ENCODE measurements around the gene RAB4B. TPM values are rescaled to one million over a fixed set of nuclear protein-coding genes. Genes with fewer than 3 reads are reported as not detected.

RAB4B gene
- total and polyA plus RNA-seq, 2 of the 13 experiments (the other 11 are each of a cell fraction or from before 2014, with no cell fraction given), result 3.3 to 5.4 TPM

DNA sequence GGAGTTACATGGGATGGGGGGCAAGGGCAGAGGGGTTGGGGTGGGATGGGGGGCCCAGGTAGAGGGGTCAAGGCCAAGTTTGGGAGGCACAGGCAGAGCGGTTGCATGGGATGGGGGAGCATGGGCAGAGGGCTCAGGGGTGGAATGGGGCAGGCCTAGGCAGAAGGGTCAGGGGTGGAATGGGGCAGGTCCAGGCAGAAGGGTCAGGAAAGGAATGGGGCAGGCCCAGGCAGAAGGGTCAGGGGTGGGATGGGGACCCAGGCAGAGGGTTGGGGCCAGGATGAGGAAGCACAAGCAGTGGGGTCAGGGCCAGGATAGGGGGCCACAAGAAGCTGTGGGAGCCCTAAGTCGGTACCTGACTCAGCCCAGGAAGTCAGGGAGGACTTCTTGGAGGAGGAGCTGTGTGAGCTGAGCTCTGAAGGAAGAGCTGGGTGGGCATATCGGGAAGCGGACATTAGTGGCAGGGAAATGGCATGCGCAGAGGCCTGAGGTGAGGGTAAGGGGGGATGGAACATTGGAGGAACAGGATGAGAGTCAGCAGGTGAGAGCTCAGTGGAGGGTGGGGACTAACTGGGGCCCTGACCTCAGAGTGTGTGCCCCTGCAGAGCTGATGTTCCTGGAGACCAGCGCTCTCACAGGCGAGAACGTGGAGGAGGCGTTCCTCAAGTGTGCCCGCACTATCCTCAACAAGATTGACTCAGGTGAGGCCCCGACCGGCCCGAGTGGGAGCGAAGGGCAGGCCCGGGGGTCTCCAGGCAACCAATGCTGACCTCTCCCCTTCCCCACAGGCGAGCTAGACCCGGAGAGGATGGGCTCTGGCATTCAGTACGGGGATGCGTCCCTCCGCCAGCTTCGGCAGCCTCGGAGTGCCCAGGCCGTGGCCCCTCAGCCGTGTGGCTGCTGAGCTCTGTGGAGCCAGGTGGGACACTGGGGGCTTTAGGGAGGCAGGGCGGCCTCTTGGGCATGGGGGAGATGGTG is 8.3 kb downstream of the RAB4B start:
- no peaks in the 10 kb centered on the region for H3K79me2 ChIP-seq (ENCODE audit: insufficient read depth, low read length)
- H3K27me3 ChIP-seq (ENCODE audit: control insufficient read depth in 1 of 2, insufficient read depth in 2 of 2, low read length in 2 of 2), result no peaks in the 10 kb centered on the region
- no peak overlapping the region for H3K9ac ChIP-seq (ENCODE audit: insufficient read depth, low read depth, low read length)
- DNase-seq (ENCODE audit: low spot score) (no peak), FAIRE-seq (no peak), ATAC-seq (peak; percentile 31)
- H4K20me1 ChIP-seq (ENCODE audit: insufficient read depth, low read length), result no peaks in the 10 kb centered on the region
- CTCF ChIA-PET (ENCODE audit: low intra/inter-chr PET ratio, low total read pairs), result no interaction called here
- H3K4me2 ChIP-seq (ENCODE audit: low read depth, low read length), result no peak overlapping the region
- WGBS (ENCODE audit: low lambda C conversion rate), result 67% methylated on average over 14 of the region's 25 CpGs
- H3K36me3 ChIP-seq (replicated peaks in 1 of 2; ENCODE audit: control insufficient read depth in 1 of 2, insufficient read depth in 2 of 2, low read length in 2 of 2), result no peaks in the 10 kb centered on the region
- POLR2A ChIA-PET, result interaction anchor here (0.6 to 1.6 kb wide), 5 partner anchors 8 to 36 kb away, joined by 3 to 7 read pairs (median 5); partner anchors contain the start of genes ACTMAP, RAB4B and SNRPA
- intact Hi-C loops (cut with micrococcal nuclease; ENCODE audit: unreplicated experiment) (no loop called here), in situ Hi-C loops (cut with HindIII; ENCODE audit: extremely low pct_ligation_motif_present, low pct_unique_long_range_greater_than_20kb) (no loop called here)
- H3K4me3 ChIP-seq (replicated peaks in 1 of 3; ENCODE audit: insufficient read depth in 1 of 3, low read depth in 2 of 3, low read length in 3 of 3), result no peak overlapping the region
- H2AFZ ChIP-seq (ENCODE audit: low read length), result no peak overlapping the region
- no peaks in the 10 kb centered on the region for H3K9me3 ChIP-seq (ENCODE audit: low read length)
- peaks cover 31% of the 10 kb centered on the region for H3K4me1 ChIP-seq (ENCODE audit: insufficient read depth, low read length)
- H3K27ac ChIP-seq (ENCODE audit: extremely low read length, insufficient read depth, low read length), result no peak overlapping the region
- BruUV-seq (replicated peaks), result no TSS peak
- TF ChIP-seq RBFOX2 (IDR thresholded peaks at IDR 0.05; ENCODE audit: low read depth, low read length) (no peak), TBP (CRISPR knock-in tag; IDR thresholded peaks at IDR 0.05) (no peak), ZNF326 (CRISPR knock-in tag; IDR thresholded peaks at IDR 0.05; ENCODE audit: borderline replicate concordance) (no peak), ZBTB20 (CRISPR knock-in tag; IDR thresholded peaks at IDR 0.05; ENCODE audit: borderline replicate concordance, low read depth) (no peak)

DNA sequence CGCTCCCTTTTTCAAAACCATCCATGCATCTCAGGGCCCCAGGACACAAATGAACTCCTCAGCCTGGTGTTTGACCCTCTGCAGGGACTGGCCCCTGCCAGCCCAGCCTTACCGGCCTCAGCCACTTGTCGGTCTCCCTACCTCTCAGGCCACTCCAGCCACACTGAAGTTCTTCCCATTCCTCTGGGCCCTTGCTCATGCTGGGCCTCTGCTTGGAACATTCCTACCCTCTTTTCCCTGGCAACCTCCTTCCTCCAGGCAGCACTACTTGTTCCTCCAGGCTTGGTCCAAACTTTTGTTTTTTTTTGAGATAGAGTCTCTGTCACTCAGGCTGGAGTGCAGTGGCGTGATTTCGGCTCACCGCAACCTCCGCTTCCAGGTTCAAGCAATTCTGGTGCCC is 13.3 kb downstream of the RAB4B start:
- CTCF ChIA-PET (ENCODE audit: low intra/inter-chr PET ratio, low total read pairs), result no interaction called here
- H3K4me3 ChIP-seq (replicated peaks in 1 of 3; ENCODE audit: insufficient read depth in 1 of 3, low read depth in 2 of 3, low read length in 3 of 3), result no peak overlapping the region
- no peak for FAIRE-seq

More for the DNA sequence above, 13.3 kb downstream of the RAB4B start:
- in situ Hi-C loops (cut with HindIII; ENCODE audit: extremely low pct_ligation_motif_present, low pct_unique_long_range_greater_than_20kb), result no loop called here
- Histone ChIP-seq H3K9me3 (ENCODE audit: low read length) (no peaks in the 10 kb centered on the region), H3K79me2 (ENCODE audit: insufficient read depth, low read length) (no peaks in the 10 kb centered on the region), H3K9ac (ENCODE audit: insufficient read depth, low read depth, low read length) (no peak overlapping the region), H3K36me3 (replicated peaks in 1 of 2; ENCODE audit: control insufficient read depth in 1 of 2, insufficient read depth in 2 of 2, low read length in 2 of 2) (no peaks in the 10 kb centered on the region), H3K27me3 (ENCODE audit: control insufficient read depth in 1 of 2, insufficient read depth in 2 of 2, low read length in 2 of 2) (no peaks in the 10 kb centered on the region), H3K4me1 (ENCODE audit: insufficient read depth, low read length) (peaks cover 39% of the 10 kb centered on the region), H4K20me1 (ENCODE audit: insufficient read depth, low read length) (no peaks in the 10 kb centered on the region), H2AFZ (ENCODE audit: low read length) (no peak overlapping the region), H3K4me2 (ENCODE audit: low read depth, low read length) (no peak overlapping the region), H3K27ac (ENCODE audit: extremely low read length, insufficient read depth, low read length) (no peak overlapping the region)
- DNase-seq (ENCODE audit: low spot score) (no peak), ATAC-seq (peak; percentile 36; the same call in 2 of the 3 replicates)
- 87% methylated on average over 7 of the region's 7 CpGs for WGBS (ENCODE audit: low lambda C conversion rate)
- TF ChIP-seq RBM22 (optimal IDR thresholded peaks at IDR 0.05; ENCODE audit: low read length) (no peak), MIXL1 (CRISPR knock-in tag; IDR thresholded peaks at IDR 0.05) (no peak), SNRNP70 (IDR thresholded peaks at IDR 0.05; ENCODE audit: low read depth, low read length) (no peak), ZSCAN31 (CRISPR knock-in tag; IDR thresholded peaks at IDR 0.05; ENCODE audit: low read depth) (no peak), ZNF354B (CRISPR knock-in tag; IDR thresholded peaks at IDR 0.05) (no peak)
- TF ChIP-seq, protein P1, sequence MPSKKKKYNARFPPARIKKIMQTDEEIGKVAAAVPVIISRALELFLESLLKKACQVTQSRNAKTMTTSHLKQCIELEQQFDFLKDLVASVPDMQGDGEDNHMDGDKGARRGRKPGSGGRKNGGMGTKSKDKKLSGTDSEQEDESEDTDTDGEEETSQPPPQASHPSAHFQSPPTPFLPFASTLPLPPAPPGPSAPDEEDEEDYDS (CRISPR knock-in tag; IDR thresholded peaks at IDR 0.05), result no peak
- TF ChIP-seq, protein P2, sequence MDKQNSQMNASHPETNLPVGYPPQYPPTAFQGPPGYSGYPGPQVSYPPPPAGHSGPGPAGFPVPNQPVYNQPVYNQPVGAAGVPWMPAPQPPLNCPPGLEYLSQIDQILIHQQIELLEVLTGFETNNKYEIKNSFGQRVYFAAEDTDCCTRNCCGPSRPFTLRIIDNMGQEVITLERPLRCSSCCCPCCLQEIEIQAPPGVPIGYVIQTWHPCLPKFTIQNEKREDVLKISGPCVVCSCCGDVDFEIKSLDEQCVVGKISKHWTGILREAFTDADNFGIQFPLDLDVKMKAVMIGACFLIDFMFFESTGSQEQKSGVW (CRISPR knock-in tag; IDR thresholded peaks at IDR 0.05; ENCODE audit: borderline replicate concordance), result no peak
- TF ChIP-seq, protein P3, sequence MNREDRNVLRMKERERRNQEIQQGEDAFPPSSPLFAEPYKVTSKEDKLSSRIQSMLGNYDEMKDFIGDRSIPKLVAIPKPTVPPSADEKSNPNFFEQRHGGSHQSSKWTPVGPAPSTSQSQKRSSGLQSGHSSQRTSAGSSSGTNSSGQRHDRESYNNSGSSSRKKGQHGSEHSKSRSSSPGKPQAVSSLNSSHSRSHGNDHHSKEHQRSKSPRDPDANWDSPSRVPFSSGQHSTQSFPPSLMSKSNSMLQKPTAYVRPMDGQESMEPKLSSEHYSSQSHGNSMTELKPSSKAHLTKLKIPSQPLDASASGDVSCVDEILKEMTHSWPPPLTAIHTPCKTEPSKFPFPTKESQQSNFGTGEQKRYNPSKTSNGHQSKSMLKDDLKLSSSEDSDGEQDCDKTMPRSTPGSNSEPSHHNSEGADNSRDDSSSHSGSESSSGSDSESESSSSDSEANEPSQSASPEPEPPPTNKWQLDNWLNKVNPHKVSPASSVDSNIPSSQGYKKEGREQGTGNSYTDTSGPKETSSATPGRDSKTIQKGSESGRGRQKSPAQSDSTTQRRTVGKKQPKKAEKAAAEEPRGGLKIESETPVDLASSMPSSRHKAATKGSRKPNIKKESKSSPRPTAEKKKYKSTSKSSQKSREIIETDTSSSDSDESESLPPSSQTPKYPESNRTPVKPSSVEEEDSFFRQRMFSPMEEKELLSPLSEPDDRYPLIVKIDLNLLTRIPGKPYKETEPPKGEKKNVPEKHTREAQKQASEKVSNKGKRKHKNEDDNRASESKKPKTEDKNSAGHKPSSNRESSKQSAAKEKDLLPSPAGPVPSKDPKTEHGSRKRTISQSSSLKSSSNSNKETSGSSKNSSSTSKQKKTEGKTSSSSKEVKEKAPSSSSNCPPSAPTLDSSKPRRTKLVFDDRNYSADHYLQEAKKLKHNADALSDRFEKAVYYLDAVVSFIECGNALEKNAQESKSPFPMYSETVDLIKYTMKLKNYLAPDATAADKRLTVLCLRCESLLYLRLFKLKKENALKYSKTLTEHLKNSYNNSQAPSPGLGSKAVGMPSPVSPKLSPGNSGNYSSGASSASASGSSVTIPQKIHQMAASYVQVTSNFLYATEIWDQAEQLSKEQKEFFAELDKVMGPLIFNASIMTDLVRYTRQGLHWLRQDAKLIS (CRISPR knock-in tag; IDR thresholded peaks at IDR 0.05), result no peak
- intact Hi-C loops (cut with micrococcal nuclease; ENCODE audit: unreplicated experiment), result no loop called here
- POLR2A ChIA-PET, result no interaction called here
- BruUV-seq (replicated peaks), result no TSS peak
